H1 (cell line): Measurements from ENCODE around the gene DAGLA. TPM values are rescaled to one million over a fixed set of nuclear protein-coding genes. Genes with fewer than 3 reads are reported as not detected.
"Not testable (repeated sequence)": the region's sequence is repeated elsewhere in the genome, so short reads cannot be mapped to it uniquely, and the experiment has no call there.

Source experiments
- CTCF ChIA-PET: fragments of 300-600 bp; sonication (Branson Sonifier 250); formaldehyde crosslinking; loops from one replicate; lab custom pipeline; 2021; ENCODE audit not compliant: partially characterized antibody; lab: Charles Lee
- POLR2A ChIA-PET: fragments of 300-600 bp; sonication (Branson Sonifier 250); formaldehyde crosslinking; loops from one replicate; lab custom pipeline; 2021; ENCODE audit warnings: inconsistent platforms; ENCODE audit not compliant: partially characterized antibody; lab: Charles Lee
- DNase-seq, 2 experiments: peaks; one replicate each; pipeline versions ENCODE4 v3.0.0 to v3.0.0-alpha.2; 2010 to 2022; ENCODE audit warnings: low spot score in 2 of 2, low read depth in 1 of 2, mixed read lengths in 1 of 2
- FAIRE-seq: peaks from 2 replicates; lab custom pipeline; 2011; peaks lifted over from hg19 to GRCh38; lab: Jason Lieb, UNC
- H2AFZ ChIP-seq: 2 replicates; pipeline ENCODE4 v1.8.1; 2012; ENCODE audit warnings: low read length, inconsistent platforms
- H2AK5ac ChIP-seq: 2 replicates; pipeline ENCODE4 v1.6.1; 2013; ENCODE audit warnings: low read depth, low read length
- H2BK120ac ChIP-seq: replicated peaks from 2 replicates; pipeline ENCODE3; 2013; ENCODE audit warnings: low read depth, low read length, inconsistent platforms
- H2BK12ac ChIP-seq: 2 replicates; pipeline ENCODE4 v1.6.1; 2013; ENCODE audit warnings: low read depth, low read length
- H2BK15ac ChIP-seq: 2 replicates; pipeline ENCODE4 v1.6.1; 2013; ENCODE audit warnings: low read length
- H2BK20ac ChIP-seq: 2 replicates; pipeline ENCODE4 v1.6.1; 2013; ENCODE audit warnings: low read length
- H2BK5ac ChIP-seq: 2 replicates; pipeline ENCODE4 v1.6.1; 2013; ENCODE audit warnings: low read depth, low read length
- H3K14ac ChIP-seq: 2 replicates; pipeline ENCODE4 v1.6.1; 2013; ENCODE audit warnings: inconsistent platforms; ENCODE audit not compliant: insufficient read length
- H3K18ac ChIP-seq: 2 replicates; pipeline ENCODE4 v1.6.1; 2013; ENCODE audit warnings: low read length; ENCODE audit errors: extremely low read depth
- H3K23ac ChIP-seq: 2 replicates; pipeline ENCODE4 v1.6.1; 2013; ENCODE audit warnings: inconsistent platforms; ENCODE audit not compliant: insufficient read length
- H3K23me2 ChIP-seq: 2 replicates; pipeline ENCODE4 v1.6.1; 2013; ENCODE audit warnings: low read depth, low read length
- H3K27ac ChIP-seq: 2 replicates; pipeline ENCODE4 v1.6.1; 2011; ENCODE audit warnings: low read depth, low read length, inconsistent platforms
- H3K27me3 ChIP-seq, 4 experiments: replicated peaks in 1 of 4; 1 replicate in 1 of 4; 2 replicates in 3 of 4; pipeline versions ENCODE4 v1.6.1 to v1.8.1; 2011 to 2013; ENCODE audit warnings: low read length in 3 of 4, mild to moderate bottlenecking in 3 of 4, inconsistent platforms in 2 of 4, mixed read lengths in 2 of 4, moderate library complexity in 1 of 4; ENCODE audit not compliant: control insufficient read depth in 3 of 4, insufficient read depth in 3 of 4; ENCODE audit errors: extremely low read depth in 1 of 4
- H3K36me3 ChIP-seq, 4 experiments: 2 replicates each; pipeline versions ENCODE4 v1.6.1 to v1.8.1; 2011 to 2013; ENCODE audit warnings: mild to moderate bottlenecking in 4 of 4, low read length in 3 of 4, moderate library complexity in 2 of 4, control low read depth in 1 of 4, inconsistent platforms in 1 of 4; ENCODE audit not compliant: insufficient read depth in 4 of 4, control insufficient read depth in 2 of 4
- H3K4ac ChIP-seq: replicated peaks from 2 replicates; pipeline ENCODE3; 2013; ENCODE audit warnings: low read length, low read depth, mixed read lengths, inconsistent platforms; ENCODE audit not compliant: insufficient read length
- H3K4me1 ChIP-seq, 4 experiments: replicated peaks in 1 of 4; 1 replicate in 1 of 4; 2 replicates in 3 of 4; pipeline versions ENCODE4 v1.6.1 to v1.8.1; 2011 to 2013; ENCODE audit warnings: low read length in 3 of 4, inconsistent platforms in 2 of 4, mixed read lengths in 1 of 4; ENCODE audit not compliant: insufficient read depth in 4 of 4, control insufficient read depth in 3 of 4
- H3K4me2 ChIP-seq, 2 experiments: 2 replicates each; pipeline versions ENCODE4 v1.6.1 to v1.8.1; 2011 to 2013; ENCODE audit warnings: low read depth in 2 of 2, low read length in 2 of 2, control low read depth in 1 of 2, inconsistent platforms in 1 of 2, mild to moderate bottlenecking in 1 of 2; ENCODE audit not compliant: insufficient read depth in 1 of 2
- H3K4me3 ChIP-seq, 4 experiments: fragments of 200-600, 300-600 bp in 1 of 4; sonication (generic), shearing (Covaris generic), sonication (Bioruptor Twin) in 1 of 4; 2 replicates each; pipeline versions ENCODE4 v1.5.1 to v1.8.1; 2011 to 2016; ENCODE audit warnings: low read length in 4 of 4, low read depth in 3 of 4, control low read depth in 2 of 4, inconsistent platforms in 2 of 4, mild to moderate bottlenecking in 2 of 4, mixed read lengths in 1 of 4, moderate library complexity in 1 of 4; ENCODE audit not compliant: insufficient read depth in 2 of 4; ENCODE audit errors: extremely low read depth in 1 of 4
- H3K56ac ChIP-seq: replicated peaks from 2 replicates; pipeline ENCODE3; 2013; ENCODE audit warnings: low read depth, mild to moderate bottlenecking, mixed read lengths, low read length, inconsistent platforms; ENCODE audit not compliant: insufficient read length
- H3K79me1 ChIP-seq: 2 replicates; pipeline ENCODE4 v1.6.1; 2013; ENCODE audit warnings: low read depth, low read length, control low read depth
- H3K79me2 ChIP-seq, 2 experiments: 2 replicates each; pipeline versions ENCODE4 v1.6.1 to v1.8.1; 2012 to 2013; ENCODE audit warnings: low read length in 2 of 2, mild to moderate bottlenecking in 2 of 2, inconsistent platforms in 1 of 2; ENCODE audit not compliant: insufficient read depth in 2 of 2, control insufficient read depth in 1 of 2
- H3K9ac ChIP-seq, 4 experiments: replicated peaks in 1 of 4; 1 replicate in 1 of 4; 2 replicates in 3 of 4; pipeline versions ENCODE4 v1.6.1 to v1.8.1; 2011 to 2013; ENCODE audit warnings: low read depth in 3 of 4, low read length in 3 of 4, control low read depth in 2 of 4, mild to moderate bottlenecking in 2 of 4, moderate library complexity in 2 of 4, inconsistent platforms in 1 of 4; ENCODE audit errors: extremely low read depth in 1 of 4
- H3K9me3 ChIP-seq, 2 experiments: 2 replicates each; pipeline versions ENCODE4 v1.6.1 to v1.8.1; 2012 to 2013; ENCODE audit warnings: mild to moderate bottlenecking in 2 of 2, moderate library complexity in 2 of 2, control low read depth in 1 of 2, inconsistent platforms in 1 of 2, low read depth in 1 of 2, low read length in 1 of 2, mixed read lengths in 1 of 2; ENCODE audit not compliant: insufficient read depth in 2 of 2
- H4K20me1 ChIP-seq, 2 experiments: replicated peaks in 1 of 2; 2 replicates each; pipeline versions ENCODE3 to v1.8.1; 2011 to 2013; ENCODE audit warnings: inconsistent platforms in 2 of 2, low read length in 2 of 2, mild to moderate bottlenecking in 1 of 2; ENCODE audit not compliant: insufficient read depth in 2 of 2, control insufficient read depth in 1 of 2
- H4K5ac ChIP-seq: 2 replicates; pipeline ENCODE4 v1.6.1; 2013; ENCODE audit warnings: low read length, low read depth, mixed read lengths, inconsistent platforms; ENCODE audit not compliant: insufficient read length
- H4K8ac ChIP-seq: 2 replicates; pipeline ENCODE4 v1.8.0; 2013; ENCODE audit warnings: mild to moderate bottlenecking, moderate library complexity, low read length, inconsistent platforms; ENCODE audit not compliant: insufficient read depth; ENCODE audit errors: extremely low read depth
- H4K91ac ChIP-seq: replicated peaks from 2 replicates; pipeline ENCODE3; 2013; ENCODE audit warnings: low read length, mixed read lengths, inconsistent platforms; ENCODE audit not compliant: insufficient read length
- RAD21 ChIP-seq, 2 experiments: IDR thresholded peaks in 1 of 2; conservative IDR thresholded peaks in 1 of 2; 2 replicates each; pipeline ENCODE4 v1.6.1; 2011; ENCODE audit warnings: low read depth in 2 of 2, low read length in 2 of 2, improper control_type of control experiment in 1 of 2, inconsistent platforms in 1 of 2, mild to moderate bottlenecking in 1 of 2, moderate library complexity in 1 of 2
- WGBS, 2 experiments: shearing (Covaris generic) in 1 of 2; methylation state at CpG; one replicate each; pipeline versions ENCODE4 v1.1.6 to v1.1.7; 2013 to 2015; ENCODE audit warnings: low lambda C conversion rate in 2 of 2, mixed read lengths in 2 of 2, inconsistent platforms in 1 of 2, low coverage in 1 of 2, missing lambda C conversion rate in 1 of 2; ENCODE audit not compliant: insufficient replicate concordance in 2 of 2, insufficient coverage in 1 of 2, insufficient read length in 1 of 2; ENCODE audit errors: extremely low coverage in 1 of 2, missing lambda C conversion rate in 1 of 2; 5-methylcytosine and 5-hydroxymethylcytosine counted together
- polyA plus RNA-seq, 7 experiments: library from polyadenylated mRNA; depleted of rRNA in 3 of 7; stranded (reverse) in 5 of 7; unstranded in 2 of 7; fragments of >200 nt in 5 of 7; fragments of 200-250 nt in 2 of 7; gene quantifications; 1 replicate in 5 of 7; 2 replicates in 1 of 7; 4 replicates in 1 of 7; pipeline versions ENCODE4 v1.2.1 to v1.2.3, GENCODE V29; 2011 to 2013; ENCODE audit warnings: missing spikeins in 2 of 7, mixed read lengths in 2 of 7
- total RNA-seq: library from RNA; stranded (reverse); fragmentation: NEBNext Ultra II Directional; extraction: Animal tissue kit (Norgen Biotek cat#: 25700); gene quantifications from 2 replicates; pipeline ENCODE4 v1.2.1, GENCODE V29; 2021
- TF ChIP-seq, protein P1 (sequence below), 3 experiments: IDR thresholded peaks; 1 replicate in 2 of 3; 2 replicates in 1 of 3; pipeline versions ENCODE4 v1.5.1 to v1.6.1; 2011; ENCODE audit warnings: low read length in 3 of 3, mild to moderate bottlenecking in 3 of 3, inconsistent platforms in 2 of 3, low read depth in 1 of 3, moderate library complexity in 1 of 3; ENCODE audit not compliant: insufficient read depth in 1 of 3; ENCODE audit errors: control extremely low read depth in 1 of 3
- TF ChIP-seq, protein P2 (sequence below): IDR thresholded peaks from 2 replicates; pipeline ENCODE4 v1.6.1; 2012; ENCODE audit warnings: inconsistent platforms

The DAGLA gene
- total and polyA plus RNA-seq, 2 of the 8 experiments (the other 6 are each of a cell fraction or from before 2014, with no cell fraction given): 3.6 to 6.6 TPM

DNA sequence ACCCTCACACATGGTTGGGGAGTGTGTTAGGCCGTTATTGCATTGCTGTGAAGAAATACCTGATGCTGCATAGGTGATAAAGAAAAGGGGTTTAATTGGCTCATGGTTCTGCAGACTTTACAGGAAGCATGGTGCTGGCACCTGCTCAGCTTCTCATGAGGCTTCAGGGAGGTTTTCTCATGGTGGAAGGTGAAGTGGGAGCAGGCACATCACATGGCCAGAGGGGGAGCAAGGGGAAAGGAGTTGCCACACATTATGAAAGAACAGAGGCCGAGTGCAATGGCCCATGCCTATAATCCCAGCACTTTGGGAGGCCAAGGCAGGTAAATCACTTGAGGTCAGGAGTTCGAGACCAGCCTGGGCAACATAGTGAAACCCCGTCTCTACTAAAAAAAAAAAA lies 19.2 kb upstream of the DAGLA start:
- H2BK20ac ChIP-seq, FAIRE-seq, H3K4ac ChIP-seq, H3K9ac ChIP-seq, H4K91ac ChIP-seq, H2BK120ac ChIP-seq, H3K9me3 ChIP-seq, H4K8ac ChIP-seq, H3K14ac ChIP-seq, H2AK5ac ChIP-seq, H3K27me3 ChIP-seq, H2AFZ ChIP-seq, H3K23me2 ChIP-seq, DNase-seq, H4K5ac ChIP-seq, H3K4me3 ChIP-seq, H3K79me1 ChIP-seq, H2BK5ac ChIP-seq, H3K4me2 ChIP-seq, H3K36me3 ChIP-seq, H3K23ac ChIP-seq, H2BK15ac ChIP-seq, H2BK12ac ChIP-seq, H3K27ac ChIP-seq, H4K20me1 ChIP-seq, H3K18ac ChIP-seq, H3K79me2 ChIP-seq, POLR2A ChIA-PET, H3K56ac ChIP-seq: not testable (repeated sequence)
- CTCF ChIA-PET: interaction anchor here (0.5 to 3.6 kb wide), 19 partner anchors 11 to 227 kb away, joined by 3 to 15 read pairs (median 4); no protein-coding TSS in a partner anchor
- H3K4me1 ChIP-seq: peaks cover 3 to 10% (median 6%) of the 10 kb centered on the region in 4 experiments
- TF ChIP-seq, protein P1, sequence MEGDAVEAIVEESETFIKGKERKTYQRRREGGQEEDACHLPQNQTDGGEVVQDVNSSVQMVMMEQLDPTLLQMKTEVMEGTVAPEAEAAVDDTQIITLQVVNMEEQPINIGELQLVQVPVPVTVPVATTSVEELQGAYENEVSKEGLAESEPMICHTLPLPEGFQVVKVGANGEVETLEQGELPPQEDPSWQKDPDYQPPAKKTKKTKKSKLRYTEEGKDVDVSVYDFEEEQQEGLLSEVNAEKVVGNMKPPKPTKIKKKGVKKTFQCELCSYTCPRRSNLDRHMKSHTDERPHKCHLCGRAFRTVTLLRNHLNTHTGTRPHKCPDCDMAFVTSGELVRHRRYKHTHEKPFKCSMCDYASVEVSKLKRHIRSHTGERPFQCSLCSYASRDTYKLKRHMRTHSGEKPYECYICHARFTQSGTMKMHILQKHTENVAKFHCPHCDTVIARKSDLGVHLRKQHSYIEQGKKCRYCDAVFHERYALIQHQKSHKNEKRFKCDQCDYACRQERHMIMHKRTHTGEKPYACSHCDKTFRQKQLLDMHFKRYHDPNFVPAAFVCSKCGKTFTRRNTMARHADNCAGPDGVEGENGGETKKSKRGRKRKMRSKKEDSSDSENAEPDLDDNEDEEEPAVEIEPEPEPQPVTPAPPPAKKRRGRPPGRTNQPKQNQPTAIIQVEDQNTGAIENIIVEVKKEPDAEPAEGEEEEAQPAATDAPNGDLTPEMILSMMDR (IDR thresholded peaks at IDR 0.05; ENCODE audit: control extremely low read depth in 1 of 3, insufficient read depth in 1 of 3, low read depth in 1 of 3, low read length in 3 of 3): peak; percentile 22 to 43 (median 38); a peak in 3 of 4 replicates
- TF ChIP-seq RAD21 (IDR thresholded peaks at IDR 0.05 in 1 of 2, conservative IDR thresholded peaks at IDR 0.05 in 1 of 2; ENCODE audit: low read depth in 2 of 2, low read length in 2 of 2): peak; percentile 12 to 24; a peak in 1 of 4 replicates
- TF ChIP-seq, protein P2, sequence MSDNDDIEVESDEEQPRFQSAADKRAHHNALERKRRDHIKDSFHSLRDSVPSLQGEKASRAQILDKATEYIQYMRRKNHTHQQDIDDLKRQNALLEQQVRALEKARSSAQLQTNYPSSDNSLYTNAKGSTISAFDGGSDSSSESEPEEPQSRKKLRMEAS: peak; percentile 44; the same call in 1 of the 2 replicates
- WGBS, 2 experiments: 81% methylated on average over 4 of the region's 4 CpGs; no CpG with 5 or more reads in 1 of the 2 experiments
